Left hindlimb (tissue), 1 donor: Measurements from ENCODE around the gene MORN1.
"Not testable (repeated sequence)": the region's sequence is repeated elsewhere in the genome, so short reads cannot be mapped to it uniquely, and the experiment has no call there.

Source experiments
- DNase-seq: peaks from one replicate; pipeline ENCODE4 v3.0.0-alpha.2; 2018

MORN1 gene

DNA sequence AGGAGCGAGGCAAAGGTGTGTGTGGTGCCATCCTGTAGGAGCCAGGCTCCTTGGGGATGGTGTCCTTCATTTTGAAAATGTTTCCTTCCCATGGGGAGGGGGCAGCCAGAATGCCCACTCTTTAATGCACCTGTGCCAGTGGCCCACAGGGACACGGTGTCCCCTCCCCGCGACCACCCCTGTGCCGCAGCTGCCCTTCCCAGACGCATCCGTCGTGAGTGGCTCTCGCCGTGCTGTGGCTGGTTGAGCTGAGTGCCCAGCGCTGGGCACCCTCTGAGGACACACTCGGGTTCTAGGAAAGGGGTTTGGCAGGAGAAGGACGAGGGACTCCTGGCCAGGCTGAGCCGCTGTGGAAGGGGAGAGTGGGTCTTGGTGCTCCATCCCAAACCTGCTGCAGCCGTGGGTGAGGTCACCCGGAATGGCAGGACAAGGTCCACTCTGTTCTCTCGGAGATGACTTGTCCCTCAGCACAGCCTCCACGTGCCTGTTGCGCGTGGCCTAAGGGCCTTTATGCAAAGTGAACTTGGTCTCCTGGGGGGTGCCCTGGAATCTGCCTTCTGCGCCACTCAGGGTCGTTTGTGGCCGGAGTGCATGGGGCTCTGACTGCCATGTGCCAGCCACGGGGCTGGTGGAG is 88.9 kb downstream of the MORN1 start:
- DNase-seq = no peak

DNA sequence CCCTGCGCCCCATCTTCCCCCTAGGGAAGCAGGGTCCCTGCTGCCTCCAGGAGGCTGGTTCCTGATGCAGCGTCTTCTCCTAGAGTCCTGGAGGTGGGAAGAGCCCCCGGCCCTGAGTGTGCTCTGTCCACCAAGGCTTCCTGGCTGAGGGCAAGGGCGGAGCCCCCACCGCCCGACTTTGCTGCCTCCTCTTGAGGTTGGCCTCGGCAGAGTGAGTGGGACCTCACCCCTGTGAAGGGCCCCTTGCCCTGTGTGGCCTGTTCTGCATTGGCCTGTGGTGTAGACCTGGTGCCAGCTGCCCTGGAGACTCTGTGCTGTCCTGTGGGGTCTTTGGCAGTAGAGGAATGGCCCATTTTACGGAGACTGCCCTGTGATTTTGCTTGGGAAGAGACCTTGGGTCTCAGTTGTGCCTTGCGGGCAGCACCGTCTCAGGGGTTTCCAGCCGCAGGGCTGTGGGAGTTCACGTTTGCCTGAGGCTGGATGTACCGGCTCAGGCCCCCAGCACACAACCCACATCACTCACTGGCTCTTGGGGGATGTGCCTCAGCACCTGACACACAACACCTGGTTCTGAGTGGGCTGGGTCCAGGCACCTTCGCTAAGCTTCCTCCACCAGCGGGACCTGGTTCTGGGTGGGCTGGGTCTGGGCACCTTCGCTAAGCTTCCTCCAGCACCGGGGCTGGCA is 89.6 kb downstream of the MORN1 start:
- no peak for DNase-seq

DNA sequence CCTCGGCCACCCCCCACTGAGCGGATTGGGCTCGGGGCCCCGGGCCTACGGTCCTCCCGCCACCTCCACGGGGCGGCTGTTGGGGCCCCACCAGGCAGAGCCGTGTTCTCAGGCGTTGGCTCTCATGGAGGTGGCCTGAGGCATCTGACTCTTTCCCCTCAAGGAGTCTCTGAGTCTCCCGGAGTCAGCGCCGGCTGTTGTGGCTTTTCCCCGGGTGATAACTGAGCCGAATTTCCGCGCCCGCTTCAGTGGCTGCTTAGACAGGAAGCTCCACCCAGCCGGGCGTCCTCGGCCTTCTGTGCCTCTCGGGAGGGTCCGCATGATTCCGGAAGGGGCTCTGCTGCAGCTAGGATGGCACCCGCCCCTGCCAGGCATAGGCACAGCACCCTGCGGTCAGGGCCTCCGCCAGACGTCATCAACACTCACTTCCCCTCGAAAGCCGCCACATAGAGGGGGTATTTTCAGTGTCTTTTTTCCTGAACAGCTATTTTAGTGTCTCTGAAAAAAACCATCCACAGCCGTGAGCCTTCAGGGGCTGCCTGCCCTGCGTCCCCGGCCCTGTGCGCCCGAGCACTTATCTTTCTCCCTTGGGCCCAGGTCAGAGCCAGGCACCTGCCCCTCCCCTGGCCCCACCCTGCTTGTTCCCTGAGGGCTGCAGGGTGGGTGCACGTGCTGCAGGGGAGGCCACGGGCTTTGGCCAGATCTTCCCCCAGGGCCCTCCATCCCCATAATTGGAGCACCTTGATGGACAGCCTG is 90.3 kb downstream of the MORN1 start:
- DNase-seq = peak; percentile 87

DNA sequence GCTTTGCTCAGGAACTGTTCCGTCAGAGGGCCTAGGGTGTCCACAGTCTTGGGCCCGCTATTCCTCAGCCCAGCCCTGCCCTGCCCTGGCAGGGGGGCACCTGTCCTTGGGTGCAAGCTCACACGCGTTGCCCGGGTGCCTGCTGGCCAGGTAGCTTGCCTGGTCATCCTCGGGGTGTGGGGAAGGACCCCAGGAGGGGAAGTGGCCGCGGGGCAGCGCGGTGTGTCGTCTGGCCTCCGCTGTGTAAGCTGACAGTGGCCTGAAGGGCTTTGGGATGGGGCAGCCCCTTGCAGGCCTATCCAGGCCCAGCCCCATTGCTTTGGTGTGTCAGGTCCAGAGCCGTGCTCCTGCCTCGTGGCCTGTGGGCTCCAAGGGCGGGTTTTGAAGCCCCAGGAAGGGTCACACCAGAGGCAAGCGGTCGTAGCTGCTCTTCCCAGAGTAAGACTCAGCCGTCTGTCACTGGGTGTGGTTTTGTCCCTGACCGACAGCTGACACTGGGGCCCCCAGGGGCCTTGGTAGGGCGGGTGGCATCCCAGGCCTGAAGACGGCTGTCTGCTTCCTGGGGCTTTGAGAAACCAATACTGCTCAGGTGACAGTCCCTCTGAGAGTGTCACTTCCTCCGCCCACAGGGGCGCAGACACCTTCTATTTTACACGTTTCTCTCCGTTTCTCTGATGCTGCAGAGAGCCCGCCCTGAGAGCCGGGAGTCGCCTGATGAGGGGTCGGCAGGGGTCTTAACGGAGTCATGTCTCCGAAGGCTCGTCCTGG is 91.2 kb downstream of the MORN1 start:
- peak; percentile 67 for DNase-seq

DNA sequence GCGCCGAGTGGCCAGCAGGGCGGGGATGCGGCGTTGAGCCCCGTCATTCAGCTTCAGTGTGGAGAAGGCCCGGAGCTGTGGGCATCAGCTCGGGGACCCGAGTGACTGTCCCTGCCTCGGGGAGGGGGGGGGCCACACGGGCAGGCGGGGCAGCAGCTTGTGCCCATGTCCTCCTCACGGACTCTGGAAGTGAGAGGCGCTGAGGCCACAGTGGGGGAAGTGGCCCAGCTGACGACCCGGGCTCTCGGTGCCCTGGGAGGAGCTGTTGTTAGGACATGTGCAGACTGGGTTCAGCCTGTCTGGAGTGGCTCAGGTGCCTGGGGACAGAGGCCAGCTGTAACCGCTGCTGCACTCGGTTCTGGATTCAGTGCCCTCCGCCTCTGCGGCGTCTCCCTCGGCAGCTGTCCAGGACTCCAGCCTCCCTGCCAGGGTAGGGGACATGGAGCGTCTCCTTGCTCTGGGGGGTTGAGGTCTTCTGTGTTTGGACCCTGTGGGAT is 92.2 kb downstream of the MORN1 start:
- DNase-seq = no peak

DNA sequence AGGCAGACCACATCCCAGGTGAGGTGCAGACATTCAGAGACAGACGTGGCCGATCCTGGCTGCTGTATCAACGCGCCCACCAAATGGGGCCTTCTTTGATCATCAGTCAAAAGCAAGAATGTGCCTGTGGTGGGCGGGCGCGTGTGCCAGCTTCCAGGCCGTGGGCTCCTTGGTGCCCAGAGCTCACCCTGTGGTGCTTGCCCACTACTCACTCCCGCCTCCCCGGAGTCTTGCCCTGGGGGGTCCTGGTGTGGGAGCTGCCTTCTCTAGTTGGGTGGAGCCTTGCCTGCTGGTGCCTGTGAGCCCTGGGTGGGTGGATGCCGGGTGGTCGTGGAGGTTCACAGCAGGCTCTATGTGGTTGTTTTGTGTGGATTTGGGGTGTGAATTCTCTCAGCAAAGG is 92.7 kb downstream of the MORN1 start:
- DNase-seq = no peak

DNA sequence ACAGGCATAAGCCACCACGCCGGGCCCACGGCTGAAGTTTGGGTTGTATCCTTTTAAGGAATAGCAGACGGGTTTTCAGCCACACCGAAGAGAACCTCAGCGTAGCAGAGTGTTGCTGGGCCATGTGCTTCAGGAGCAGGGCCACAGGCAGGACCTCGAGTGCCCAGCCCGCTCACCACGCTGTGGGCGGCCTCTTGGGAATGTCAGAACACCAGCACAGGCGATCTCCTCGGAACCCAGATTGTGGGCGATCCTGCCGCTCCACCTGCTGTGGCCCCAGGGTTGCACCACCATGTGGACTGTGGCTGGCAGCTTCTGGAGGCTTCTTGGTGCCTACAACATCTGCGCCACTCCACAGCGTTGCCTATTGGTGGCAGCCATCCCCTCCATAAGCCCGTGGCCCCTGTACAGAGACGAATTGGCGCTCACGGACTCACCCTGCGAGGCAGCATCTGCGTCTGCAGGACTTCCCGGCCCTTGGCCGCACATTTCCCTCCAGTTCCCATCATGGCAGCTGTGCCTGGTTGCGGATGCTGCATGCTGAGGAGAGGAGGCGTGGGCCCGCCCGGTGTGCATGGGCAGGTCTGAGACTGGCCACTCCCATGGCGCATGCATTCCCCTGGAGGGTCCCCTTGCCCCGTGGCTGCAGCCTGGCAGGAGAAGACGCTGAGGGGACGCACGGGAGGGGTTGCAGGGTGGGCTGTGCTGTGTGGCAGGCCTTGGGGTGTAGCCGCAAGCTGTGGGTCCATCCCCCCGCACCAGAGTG is 93.9 kb downstream of the MORN1 start:
- no peak for DNase-seq

DNA sequence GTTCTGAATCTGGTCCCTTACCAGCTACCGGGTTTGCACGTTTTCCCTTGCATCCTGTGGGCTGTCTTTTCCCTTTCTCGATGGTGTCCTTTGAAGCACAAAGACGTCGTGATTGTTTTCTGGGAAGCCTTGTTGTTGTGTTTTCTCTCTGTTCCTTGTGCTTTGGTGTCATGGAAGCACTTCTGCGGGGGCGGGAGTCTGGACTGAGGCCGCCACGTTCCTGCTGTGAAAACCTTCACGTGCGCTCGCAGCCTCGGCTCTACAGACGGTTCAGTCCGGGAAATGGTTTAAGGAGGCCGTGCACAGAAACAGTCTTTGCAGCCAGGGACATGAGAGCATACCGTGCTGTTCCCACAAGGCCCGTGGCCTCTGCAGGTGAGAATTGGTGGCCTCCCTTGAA is 94.7 kb downstream of the MORN1 start:
- no peak for DNase-seq

DNA sequence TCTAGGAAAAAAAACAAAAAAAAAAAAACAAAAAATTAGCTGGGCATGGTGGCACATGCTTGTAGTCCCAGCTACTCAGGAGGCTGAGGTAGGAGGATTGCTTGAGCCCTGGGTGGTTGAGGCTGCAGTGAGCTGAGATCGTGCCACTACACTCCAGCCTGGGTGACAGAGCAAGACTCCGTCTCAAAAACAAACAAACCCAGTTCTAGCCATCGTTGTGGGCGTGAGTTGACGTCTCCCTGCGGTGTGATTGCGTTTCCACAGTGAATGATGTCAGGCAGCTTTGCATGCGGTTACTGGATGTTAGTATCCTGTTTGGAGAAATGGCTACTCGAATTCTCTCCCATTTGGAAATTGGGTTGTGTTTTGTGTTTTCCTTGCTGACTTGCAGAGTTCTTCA is 95.1 kb downstream of the MORN1 start:
- not testable (repeated sequence) for DNase-seq

DNA sequence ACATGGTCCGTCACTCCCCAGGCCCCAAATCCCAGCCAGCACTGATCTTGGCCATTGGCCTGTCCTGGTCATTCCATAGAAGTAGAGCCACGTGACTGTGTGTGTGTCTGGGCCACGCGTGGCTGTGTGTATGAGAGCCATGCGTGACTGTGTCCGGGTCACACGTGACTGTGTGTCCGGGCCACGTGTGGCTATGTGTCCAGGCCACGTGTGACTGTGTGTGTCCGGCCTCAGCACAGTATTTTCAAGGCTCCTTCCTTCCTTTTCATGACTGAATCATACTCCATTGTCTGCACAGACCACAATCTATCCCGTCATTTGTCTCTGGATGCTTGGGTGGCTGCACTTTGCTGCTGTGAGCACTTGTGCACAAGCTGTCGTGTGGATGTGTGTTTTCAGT is 95.8 kb downstream of the MORN1 start:
- DNase-seq = no peak

DNA sequence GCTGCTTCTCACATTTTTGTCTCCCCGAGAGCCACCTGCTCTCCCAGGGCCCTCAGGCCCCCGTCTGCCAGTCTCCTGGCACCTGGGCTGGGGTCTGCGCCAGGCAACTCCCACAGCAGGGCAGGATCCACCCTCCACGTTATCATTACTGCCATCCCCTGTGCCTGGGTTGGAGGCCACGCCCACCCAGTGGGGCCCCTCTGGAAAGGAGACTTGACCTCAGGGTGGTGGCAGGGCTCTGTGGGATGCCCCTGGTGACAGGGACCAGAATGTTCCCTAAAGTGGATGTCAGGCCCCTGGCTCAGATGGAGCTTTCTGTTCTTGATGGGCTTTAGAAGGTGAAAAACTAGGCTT is 96.7 kb downstream of the MORN1 start:
- DNase-seq = no peak

DNA sequence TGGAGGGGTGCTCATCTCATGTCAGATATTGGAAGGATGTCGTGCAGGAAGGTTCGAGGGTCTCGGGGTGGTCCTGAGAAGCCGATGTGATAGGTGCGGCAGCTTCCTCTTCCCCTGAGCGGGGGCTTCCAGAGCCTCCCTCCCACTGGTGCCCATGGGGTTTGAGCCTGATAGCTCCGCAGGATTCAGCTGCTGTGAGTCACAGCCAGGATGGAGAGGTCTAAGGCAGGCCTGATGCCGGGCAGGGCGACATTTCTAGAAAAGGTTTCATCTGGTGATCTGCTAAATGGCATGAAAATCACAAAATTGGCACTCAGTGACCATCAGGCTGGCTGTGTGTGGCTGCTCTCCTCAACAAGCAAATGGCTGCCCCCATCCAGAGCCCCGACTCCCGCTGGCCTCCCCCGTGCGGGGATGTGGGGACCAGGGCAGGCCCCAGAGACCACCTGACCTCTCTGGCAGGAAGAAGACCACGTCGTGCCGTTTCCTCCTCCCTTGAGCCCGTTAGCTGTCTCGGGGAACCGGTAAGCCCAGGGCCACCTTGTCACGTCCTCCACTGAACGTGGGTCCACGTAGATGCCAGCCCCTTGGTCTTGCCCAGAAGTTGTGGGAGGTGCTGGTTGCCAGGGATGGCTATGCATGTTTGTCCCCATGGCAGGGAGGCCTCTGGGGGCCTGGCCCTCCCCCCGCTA is 97.2 kb downstream of the MORN1 start:
- DNase-seq = no peak

DNA sequence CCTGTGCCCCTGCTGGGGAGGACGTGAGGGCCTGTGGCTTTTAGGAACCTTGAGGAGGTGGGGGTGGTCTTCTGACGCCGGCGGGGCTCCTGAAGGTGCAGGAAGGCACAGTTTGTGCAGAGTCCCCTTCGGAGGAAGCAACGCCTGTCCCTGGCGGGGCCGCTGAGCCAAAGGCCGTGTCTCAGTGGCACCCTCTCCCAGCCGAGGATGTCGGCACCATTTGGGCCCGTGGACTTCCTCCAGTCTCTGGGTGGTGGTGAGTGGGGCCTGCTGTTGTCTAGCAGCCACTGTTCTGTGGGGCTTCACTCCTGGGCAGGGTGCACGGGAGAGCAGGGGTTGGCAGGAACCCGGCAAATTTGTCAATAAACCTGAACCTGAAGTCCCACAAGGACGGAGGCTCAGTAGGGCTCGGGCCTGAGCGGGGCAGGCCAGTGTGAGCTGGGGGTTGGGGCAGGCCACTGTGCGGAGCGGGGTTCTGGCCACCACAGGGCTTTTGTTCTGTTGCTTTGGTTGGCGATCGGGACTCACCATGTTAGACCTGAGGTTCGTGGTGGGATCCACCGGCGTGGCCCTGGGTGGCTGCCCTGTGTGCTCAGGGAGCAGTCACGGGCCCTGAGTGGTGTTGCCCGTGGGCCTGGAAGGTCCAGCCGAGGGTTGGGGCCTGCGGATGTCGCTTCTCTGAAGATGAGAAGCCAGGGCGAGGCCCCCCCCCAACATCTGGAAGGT is 98.5 kb downstream of the MORN1 start:
- DNase-seq = no peak

DNA sequence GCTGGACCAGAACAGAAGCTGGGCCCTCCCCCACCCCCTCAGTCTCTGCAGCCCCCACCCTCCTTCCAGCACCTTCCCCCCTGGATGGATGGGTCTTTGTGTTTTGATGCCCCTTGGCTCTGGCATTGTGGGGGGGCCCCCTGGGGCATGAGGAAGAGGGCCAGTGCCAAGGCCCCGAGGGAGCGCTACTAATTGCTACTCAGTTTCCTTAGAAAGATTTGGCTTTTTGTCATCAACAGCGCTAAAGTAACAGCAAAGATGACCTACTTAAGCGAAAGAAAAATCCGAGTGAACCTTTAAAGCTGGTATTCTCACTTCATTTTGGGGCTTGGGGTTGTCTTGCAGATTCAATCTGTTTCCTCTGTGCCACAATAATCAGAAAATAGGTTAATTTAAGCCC is 99.8 kb downstream of the MORN1 start:
- DNase-seq = no peak

DNA sequence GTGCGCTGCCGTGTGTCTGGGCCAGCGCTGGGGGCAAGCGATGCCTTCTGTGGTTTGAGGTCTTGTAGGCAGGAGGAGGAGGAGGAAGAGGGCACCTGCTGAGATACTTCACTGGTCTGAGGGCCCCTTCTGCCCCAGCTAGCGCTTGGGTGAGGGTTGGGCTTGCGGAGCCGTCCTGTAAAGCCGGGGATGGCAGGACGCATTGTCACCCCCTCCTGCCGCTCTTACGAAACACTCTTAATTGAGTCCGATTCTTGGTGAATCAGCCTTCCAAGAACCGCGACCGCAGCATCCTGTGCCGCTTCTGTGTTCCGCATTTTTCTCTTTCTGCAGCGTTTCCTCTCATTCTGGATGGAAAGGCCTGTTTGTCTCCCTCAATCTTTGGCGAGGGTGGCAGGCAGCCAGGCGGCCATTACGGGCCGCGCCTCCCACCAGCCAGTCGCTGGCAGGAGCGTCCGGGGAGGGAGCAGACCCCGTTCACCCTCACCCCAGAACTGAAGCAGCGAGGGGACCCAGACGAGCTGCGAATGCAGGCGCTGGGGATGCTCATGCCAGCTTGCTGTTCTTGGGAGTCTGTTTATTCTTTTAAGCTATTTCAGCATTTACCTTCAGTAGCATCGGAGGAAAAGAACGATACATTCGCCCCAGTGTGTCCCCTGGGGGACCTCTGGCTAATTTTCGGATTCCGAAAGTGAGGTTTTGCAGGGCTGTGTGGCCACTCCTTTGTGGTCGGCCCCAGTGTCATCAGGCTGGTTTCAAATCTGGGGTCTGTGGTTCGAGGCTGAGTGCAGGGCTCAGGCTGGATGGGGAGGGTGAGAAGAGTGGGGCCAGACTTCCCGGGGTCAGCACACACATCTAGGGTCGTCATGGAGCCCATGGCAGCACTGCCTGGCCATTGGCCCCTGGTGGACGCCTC is 100.5 kb downstream of the MORN1 start:
- DNase-seq = peak; percentile 86

DNA sequence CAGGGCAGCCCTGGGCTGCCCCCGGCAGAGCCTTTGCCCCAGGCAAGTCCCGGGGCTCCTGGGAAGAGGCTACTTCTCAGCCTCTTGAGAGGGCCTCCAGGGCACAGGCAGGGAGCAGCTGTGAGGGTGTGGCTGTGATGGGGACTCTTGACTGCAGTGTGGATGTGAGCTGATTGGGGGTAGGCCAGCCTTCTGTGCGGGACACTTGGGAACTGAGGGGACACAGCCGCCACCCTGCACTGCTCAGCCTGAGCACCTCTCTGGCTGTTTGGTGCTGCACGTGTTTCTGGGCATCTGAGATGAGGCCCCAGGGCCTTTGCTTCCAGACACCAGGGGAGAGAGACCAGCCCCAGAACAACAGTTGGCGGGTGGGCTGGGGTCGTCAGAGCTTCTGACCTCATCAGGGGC is 101.2 kb downstream of the MORN1 start:
- DNase-seq = no peak

DNA sequence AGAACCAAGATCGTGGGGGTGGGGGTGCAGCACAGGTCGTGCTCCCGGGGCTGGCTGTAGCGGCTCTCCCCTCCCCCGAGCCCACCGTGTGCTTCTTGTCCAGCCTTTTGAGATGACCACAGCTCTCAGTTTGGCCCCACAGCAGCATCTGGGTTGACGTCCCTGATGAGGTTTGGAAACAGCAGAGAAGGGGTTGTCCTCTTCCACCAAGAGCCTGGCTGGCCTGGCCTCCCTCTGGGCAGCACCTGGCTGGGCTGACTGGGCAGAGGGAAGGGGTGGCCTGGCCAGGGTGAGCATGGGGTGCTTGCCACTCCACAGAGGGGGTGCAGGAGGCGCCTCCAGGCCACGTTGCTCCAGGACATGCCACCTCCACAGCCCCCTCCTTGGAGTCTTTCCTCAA is 101.7 kb downstream of the MORN1 start:
- no peak for DNase-seq

DNA sequence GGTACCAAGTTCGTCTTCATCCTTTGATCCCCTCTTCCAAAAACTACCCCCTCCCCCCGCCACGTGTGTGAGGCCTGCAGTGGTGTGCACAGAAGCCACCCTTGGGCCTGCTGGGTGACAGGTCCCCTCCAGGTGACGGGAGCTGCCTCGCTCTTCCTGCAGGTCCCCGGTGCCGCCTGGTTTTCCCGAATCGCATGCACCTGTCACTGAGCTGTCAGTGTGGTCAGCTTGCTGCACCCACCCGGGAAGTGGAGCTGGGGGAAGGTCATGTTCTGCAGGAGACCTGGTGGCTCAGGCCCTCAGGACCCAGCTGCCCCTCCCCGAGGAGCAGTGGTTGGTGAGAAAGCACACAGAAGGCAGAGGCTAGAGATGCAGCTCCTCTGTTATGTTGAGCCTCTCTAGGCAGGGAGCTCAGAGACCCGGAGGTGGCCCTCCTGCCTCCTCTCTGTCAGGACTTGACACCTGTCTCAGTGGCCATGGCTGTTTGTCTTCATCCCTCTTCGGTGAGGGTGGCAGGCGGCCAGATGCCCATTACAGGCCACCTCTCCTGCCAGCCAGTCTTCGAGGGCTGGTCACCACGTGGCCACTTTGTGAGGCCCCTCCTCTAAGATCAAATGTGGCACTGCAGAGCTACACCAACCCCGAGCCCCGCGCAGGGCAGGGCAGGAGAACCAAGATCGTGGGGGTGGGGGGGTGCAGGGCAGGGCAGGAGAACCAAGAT is 102.4 kb downstream of the MORN1 start:
- no peak for DNase-seq

DNA sequence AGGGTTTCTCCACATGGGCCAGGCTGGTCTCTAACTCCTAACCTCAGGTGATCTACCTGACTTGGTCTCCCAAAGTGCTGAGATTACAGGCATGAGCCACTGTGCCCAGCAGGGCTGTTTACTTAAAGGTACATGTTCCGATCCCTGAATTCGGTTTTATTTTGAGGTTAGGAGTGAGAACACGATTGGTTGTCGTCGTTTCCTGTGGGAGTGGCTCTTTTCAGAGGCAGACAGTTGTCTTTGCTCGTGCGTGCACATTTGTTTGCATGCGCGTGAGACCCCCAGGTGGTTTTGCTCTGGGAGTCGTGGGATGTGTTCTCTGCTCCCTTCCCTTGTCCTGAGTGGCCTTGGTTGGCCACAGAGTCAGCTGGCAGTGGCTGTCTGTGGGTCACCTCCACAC is 103.0 kb downstream of the MORN1 start:
- no peak for DNase-seq
